HCT116 (cell line): ENCODE data around the gene LCN6. TPM values are rescaled to one million over a fixed set of nuclear protein-coding genes. Genes with fewer than 3 reads are reported as not detected.

ENCODE experiments used
- ATAC-seq: fragments of 200-7000 bp; cut with Tn5 transposase; 2 replicates; pipeline ENCODE4 v1.9.1; 2020; ENCODE audit warnings: mild to moderate bottlenecking, moderate library complexity
- BruUV-seq: library from RNA; stranded (reverse); fragments of 400-500 nt; replicated peaks from 2 replicates; lab custom pipeline; 2021; lab: Mats Ljungman, UMichigan
- CTCF ChIA-PET: fragments of 300-600 bp; sonication (Branson Sonifier 250); formaldehyde crosslinking; loops from one replicate; lab custom pipeline; 2021; ENCODE audit warnings: antibody characterized with exemption; lab: Charles Lee
- POLR2A ChIA-PET: fragments of 300-600, 350-600 bp; sonication (Branson Sonifier 250); formaldehyde crosslinking; loops from one replicate; lab custom pipeline; 2021; ENCODE audit warnings: antibody characterized with exemption; lab: Charles Lee
- RAD21 ChIA-PET, 2 experiments: fragments of 300-600 bp; sonication (Branson Sonifier 250); formaldehyde crosslinking; loops; one replicate each; lab custom pipeline; 2023; ENCODE audit warnings: low total read pairs in 2 of 2; ENCODE audit not compliant: uncharacterized antibody in 2 of 2, unreplicated experiment in 2 of 2, low non-redundant PET in 1 of 2; lab: Charles Lee
- DNase-seq: peaks from one replicate; pipeline ENCODE4 v3.0.0-alpha.2; 2010; ENCODE audit warnings: low read depth, low spot score
- H2AFZ ChIP-seq: fragments of 200-600 bp; shearing (Covaris generic), sonication (generic); 2 replicates; pipeline ENCODE4 v1.6.1; 2017; ENCODE audit warnings: low read depth, mixed run types, mixed read lengths, antibody characterized with exemption, low read length; ENCODE audit not compliant: poor library complexity, severe bottlenecking
- H3K27ac ChIP-seq: 2 replicates; pipeline ENCODE4 v1.5.1; 2012; ENCODE audit warnings: low read depth, low read length
- H3K27me3 ChIP-seq: fragments of 200-600 bp; sonication (generic); 2 replicates; pipeline ENCODE4 v1.6.1; 2016; ENCODE audit warnings: mixed run types, low read length, mixed read lengths; ENCODE audit not compliant: insufficient read depth
- H3K36me3 ChIP-seq, 2 experiments: fragments of 200-500 bp in 1 of 2; fragments of 200-600 bp in 1 of 2; sonication (Bioruptor generic) in 1 of 2; sonication (generic) in 1 of 2; 2 replicates each; pipeline versions ENCODE4 v1.5.1 to v1.6.1; 2014 to 2016; ENCODE audit warnings: low read length in 2 of 2, inconsistent platforms in 1 of 2, mixed read lengths in 1 of 2, mixed run types in 1 of 2; ENCODE audit not compliant: insufficient read depth in 2 of 2, control insufficient read depth in 1 of 2
- H3K4me1 ChIP-seq, 2 experiments: fragments of 200-600 bp in 1 of 2; sonication (generic) in 1 of 2; 2 replicates each; pipeline versions ENCODE4 v1.5.1 to v1.6.1; 2012 to 2017; ENCODE audit warnings: low read length in 2 of 2, inconsistent platforms in 1 of 2, mild to moderate bottlenecking in 1 of 2, mixed read lengths in 1 of 2, mixed run types in 1 of 2, moderate library complexity in 1 of 2; ENCODE audit not compliant: insufficient read depth in 2 of 2, control insufficient read depth in 1 of 2
- H3K4me2 ChIP-seq: fragments of 200-600 bp; sonication (generic); 2 replicates; pipeline ENCODE4 v1.6.1; 2017; ENCODE audit warnings: mixed run types, low read length, mixed read lengths
- H3K4me3 ChIP-seq, 2 experiments: fragments of 200-600 bp in 1 of 2; sonication (generic) in 1 of 2; replicated peaks in 1 of 2; 2 replicates each; pipeline ENCODE4 v1.5.1; 2011 to 2016; ENCODE audit warnings: low read length in 2 of 2, control low read depth in 1 of 2, low read depth in 1 of 2, mild to moderate bottlenecking in 1 of 2, mixed read lengths in 1 of 2, mixed run types in 1 of 2
- H3K79me2 ChIP-seq: fragments of 200-600 bp; sonication (generic); 2 replicates; pipeline ENCODE4 v1.6.1; 2017; ENCODE audit warnings: mild to moderate bottlenecking, mixed run types, low read length, moderate library complexity, mixed read lengths; ENCODE audit not compliant: insufficient read depth
- H3K9ac ChIP-seq: fragments of 200-600 bp; sonication (generic); 2 replicates; pipeline ENCODE4 v1.6.1; 2016; ENCODE audit warnings: low read length, mixed read lengths
- H3K9me2 ChIP-seq: fragments of 200-600 bp; sonication (generic), shearing (Covaris generic); 2 replicates; pipeline ENCODE4 v1.6.1; 2017; ENCODE audit warnings: mixed run types, mild to moderate bottlenecking, moderate library complexity; ENCODE audit not compliant: insufficient read depth
- H3K9me3 ChIP-seq, 2 experiments: fragments of 200-500 bp in 1 of 2; fragments of 200-600 bp in 1 of 2; sonication (Bioruptor generic) in 1 of 2; sonication (generic) in 1 of 2; 2 replicates each; pipeline ENCODE4 v1.6.1; 2014 to 2017; ENCODE audit warnings: low read length in 2 of 2, mixed read lengths in 2 of 2, inconsistent platforms in 1 of 2, low read depth in 1 of 2, mild to moderate bottlenecking in 1 of 2, mixed run types in 1 of 2, moderate library complexity in 1 of 2; ENCODE audit not compliant: control insufficient read depth in 1 of 2, insufficient read depth in 1 of 2
- H4K20me1 ChIP-seq: fragments of 200-600 bp; sonication (generic), shearing (Covaris generic); 2 replicates; pipeline ENCODE4 v1.6.1; 2017; ENCODE audit warnings: mixed run types, mild to moderate bottlenecking, moderate library complexity; ENCODE audit not compliant: insufficient read depth
- CEBPB ChIP-seq: IDR thresholded peaks from 2 replicates; pipeline ENCODE4 v1.6.1; 2012; ENCODE audit warnings: low read depth
- FOSL1 ChIP-seq: IDR thresholded peaks from 2 replicates; pipeline ENCODE4 v1.6.1; 2012; ENCODE audit warnings: low read depth
- TCF7L2 ChIP-seq: IDR thresholded peaks from 2 replicates; pipeline ENCODE4 v1.7.0; 2011; ENCODE audit warnings: borderline replicate concordance, inconsistent platforms; ENCODE audit not compliant: insufficient read depth, insufficient read length; ENCODE audit errors: extremely low read depth
- YY1 ChIP-seq: IDR thresholded peaks from 2 replicates; pipeline ENCODE4 v1.6.1; 2011; ENCODE audit warnings: low read length, low read depth, moderate library complexity, mild to moderate bottlenecking; ENCODE audit not compliant: insufficient replicate concordance; ENCODE audit errors: extremely low read depth
- intact Hi-C: fragments of 100-400 bp; cut with micrococcal nuclease; formaldehyde crosslinking; loops from 2 replicates; pipeline ENCODE4 v1.10.0; 2022
- total RNA-seq: library from RNA; stranded (reverse); gene quantifications from one replicate; pipeline ENCODE4 v1.2.1, GENCODE V29; 2021; ENCODE audit not compliant: unreplicated experiment
- TF ChIP-seq, protein P1 (sequence below), 3 experiments: fragments of 200-600 bp in 1 of 3; sonication (generic) in 1 of 3; IDR thresholded peaks in 2 of 3; conservative IDR thresholded peaks in 1 of 3; 2 replicates each; pipeline ENCODE4 v1.5.1; 2012 to 2017; ENCODE audit warnings: low read depth in 2 of 3, low read length in 2 of 3, antibody characterized with exemption in 1 of 3, borderline replicate concordance in 1 of 3, control low read depth in 1 of 3, mild to moderate bottlenecking in 1 of 3, mixed read lengths in 1 of 3, mixed run types in 1 of 3, moderate library complexity in 1 of 3; ENCODE audit not compliant: insufficient read depth in 1 of 3
- TF ChIP-seq, protein P2 (sequence below): IDR thresholded peaks from 2 replicates; pipeline ENCODE4 v1.6.1; 2011; ENCODE audit warnings: mild to moderate bottlenecking, low read length, moderate library complexity; ENCODE audit not compliant: insufficient replicate concordance; ENCODE audit errors: extremely low read depth

LCN6 gene
- total RNA-seq, 1 experiment from 2014 or later, result not detected

DNA sequence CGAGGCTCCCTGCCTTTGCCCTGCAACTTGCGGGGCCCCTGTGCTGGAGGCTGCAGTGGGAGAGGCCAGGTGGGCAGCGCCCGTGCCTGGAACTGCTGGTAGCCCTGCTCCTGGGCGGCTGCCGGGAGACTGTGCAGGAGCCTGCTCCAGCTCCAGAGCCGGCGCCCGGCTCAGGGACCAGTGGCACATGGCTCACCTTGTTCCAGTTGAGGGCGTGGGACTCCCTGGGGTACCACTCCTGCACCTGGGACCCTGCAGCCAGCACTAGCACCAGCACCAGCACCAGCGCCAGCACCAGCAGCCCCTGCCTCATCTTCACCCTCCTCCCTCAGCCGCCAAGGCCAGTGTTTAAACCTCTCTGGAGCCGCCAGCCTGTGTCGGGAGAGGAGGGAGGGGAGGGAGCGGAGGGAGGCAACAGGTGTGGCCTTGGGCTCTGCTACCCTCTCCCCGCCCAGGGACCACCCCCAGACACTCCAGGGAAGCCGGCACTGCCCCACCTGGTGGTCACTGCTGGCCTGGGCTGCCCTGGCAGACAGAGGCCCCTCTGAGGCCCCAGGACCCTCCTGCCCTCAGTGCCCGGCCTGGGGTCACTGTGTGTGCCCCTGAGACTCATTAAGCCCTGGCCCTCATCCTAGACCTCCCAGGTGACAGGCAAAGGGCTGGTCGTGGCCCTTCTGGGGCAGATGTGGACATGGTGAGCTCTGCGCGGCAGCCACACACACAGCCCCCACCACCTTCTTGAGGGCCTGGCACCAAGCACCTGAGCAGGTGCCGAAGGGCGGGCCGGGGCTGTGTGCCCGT is 5.5 kb downstream of the LCN6 start, which contains the start of gene LCN10:
Gene LCN10 (minus strand): TSS at position 350 of the 801 bp plus-strand sequence. CDS start 37 bp downstream, at position 313.
- POLR2A ChIA-PET, result no interaction called here
- H3K27ac ChIP-seq, result no peak within 1 kb of the TSS
- intact Hi-C loops, result no loop called here
- TF ChIP-seq TCF7L2 (no peak), YY1 (no peak), CEBPB (no peak), FOSL1 (no peak)
- TF ChIP-seq, protein P1, sequence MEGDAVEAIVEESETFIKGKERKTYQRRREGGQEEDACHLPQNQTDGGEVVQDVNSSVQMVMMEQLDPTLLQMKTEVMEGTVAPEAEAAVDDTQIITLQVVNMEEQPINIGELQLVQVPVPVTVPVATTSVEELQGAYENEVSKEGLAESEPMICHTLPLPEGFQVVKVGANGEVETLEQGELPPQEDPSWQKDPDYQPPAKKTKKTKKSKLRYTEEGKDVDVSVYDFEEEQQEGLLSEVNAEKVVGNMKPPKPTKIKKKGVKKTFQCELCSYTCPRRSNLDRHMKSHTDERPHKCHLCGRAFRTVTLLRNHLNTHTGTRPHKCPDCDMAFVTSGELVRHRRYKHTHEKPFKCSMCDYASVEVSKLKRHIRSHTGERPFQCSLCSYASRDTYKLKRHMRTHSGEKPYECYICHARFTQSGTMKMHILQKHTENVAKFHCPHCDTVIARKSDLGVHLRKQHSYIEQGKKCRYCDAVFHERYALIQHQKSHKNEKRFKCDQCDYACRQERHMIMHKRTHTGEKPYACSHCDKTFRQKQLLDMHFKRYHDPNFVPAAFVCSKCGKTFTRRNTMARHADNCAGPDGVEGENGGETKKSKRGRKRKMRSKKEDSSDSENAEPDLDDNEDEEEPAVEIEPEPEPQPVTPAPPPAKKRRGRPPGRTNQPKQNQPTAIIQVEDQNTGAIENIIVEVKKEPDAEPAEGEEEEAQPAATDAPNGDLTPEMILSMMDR (IDR thresholded peaks at IDR 0.05 in 2 of 3, conservative IDR thresholded peaks at IDR 0.05 in 1 of 3; ENCODE audit: borderline replicate concordance in 1 of 3, insufficient read depth in 1 of 3, low read depth in 2 of 3, low read length in 2 of 3), result peak in 2 of 3 experiments; percentile 48 to 71; a peak in 4 of 6 replicates
- TF ChIP-seq, protein P2, sequence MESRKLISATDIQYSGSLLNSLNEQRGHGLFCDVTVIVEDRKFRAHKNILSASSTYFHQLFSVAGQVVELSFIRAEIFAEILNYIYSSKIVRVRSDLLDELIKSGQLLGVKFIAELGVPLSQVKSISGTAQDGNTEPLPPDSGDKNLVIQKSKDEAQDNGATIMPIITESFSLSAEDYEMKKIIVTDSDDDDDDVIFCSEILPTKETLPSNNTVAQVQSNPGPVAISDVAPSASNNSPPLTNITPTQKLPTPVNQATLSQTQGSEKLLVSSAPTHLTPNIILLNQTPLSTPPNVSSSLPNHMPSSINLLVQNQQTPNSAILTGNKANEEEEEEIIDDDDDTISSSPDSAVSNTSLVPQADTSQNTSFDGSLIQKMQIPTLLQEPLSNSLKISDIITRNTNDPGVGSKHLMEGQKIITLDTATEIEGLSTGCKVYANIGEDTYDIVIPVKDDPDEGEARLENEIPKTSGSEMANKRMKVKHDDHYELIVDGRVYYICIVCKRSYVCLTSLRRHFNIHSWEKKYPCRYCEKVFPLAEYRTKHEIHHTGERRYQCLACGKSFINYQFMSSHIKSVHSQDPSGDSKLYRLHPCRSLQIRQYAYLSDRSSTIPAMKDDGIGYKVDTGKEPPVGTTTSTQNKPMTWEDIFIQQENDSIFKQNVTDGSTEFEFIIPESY, result no peak
- TF ChIP-seq, all 23 proteins: peak for 1
- no peak within 1 kb of the TSS for H3K4me2 ChIP-seq
- no peaks in the 10 kb centered on the region for H3K36me3 ChIP-seq
- no peaks in the 10 kb centered on the region for H3K4me1 ChIP-seq
- DNase-seq (no peak), ATAC-seq (peak; percentile 85)
- H3K9me2 ChIP-seq, result no peaks in the 10 kb centered on the region
- RAD21 ChIA-PET, result no interaction called here
- no peak within 1 kb of the TSS for H3K9ac ChIP-seq
- no TSS peak for BruUV-seq
- no peak within 1 kb of the TSS for H2AFZ ChIP-seq
- CTCF ChIA-PET, result no interaction called here
- no peaks in the 10 kb centered on the region for H3K79me2 ChIP-seq
- no peaks in the 10 kb centered on the region for H3K9me3 ChIP-seq
- no peaks in the 10 kb centered on the region for H4K20me1 ChIP-seq
- H3K4me3 ChIP-seq, result no peak within 1 kb of the TSS
- H3K27me3 ChIP-seq, result no peaks in the 10 kb centered on the region
